ENCODE measurements around the gene SART1.

The SART1 gene

DNA sequence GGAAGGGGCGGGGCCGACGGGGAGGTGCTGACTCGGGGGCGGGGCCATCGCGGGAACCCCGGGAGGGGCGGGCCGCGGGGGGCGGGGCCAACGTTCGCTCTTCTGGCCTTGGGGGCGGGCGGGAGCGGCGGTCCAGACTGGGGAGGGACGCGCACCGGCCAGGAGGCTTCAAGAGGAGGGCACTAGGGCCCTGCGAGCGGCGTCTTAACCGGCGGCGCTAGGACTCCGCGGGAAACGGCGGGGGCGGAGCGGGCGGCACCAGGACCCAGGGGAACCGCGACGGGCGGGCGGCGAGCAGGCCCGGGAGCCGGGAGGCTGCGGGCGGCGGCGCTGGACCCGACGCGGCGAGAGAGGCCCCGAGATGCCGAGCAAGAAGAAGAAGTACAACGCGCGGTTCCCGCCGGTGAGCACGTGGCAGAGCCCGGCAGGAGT is 42.4 kb upstream of the SART1 start, which contains the start of gene DRAP1:
Gene DRAP1 (plus strand): TSS at position 286 of the 432 bp plus-strand sequence. CDS start 76 bp downstream, at position 362.
- Histone ChIP-seq H3K9me3 (ENCODE audit: control insufficient read depth, insufficient read depth, low read length) (no peaks in the 10 kb centered on the region), H3K27ac (ENCODE audit: low read length) (no peak within 1 kb of the TSS), H3K4me1 (ENCODE audit: control insufficient read depth, insufficient read depth, low read length) (peaks cover 2% of the 10 kb centered on the region; the same call in 1 of the 2 replicates), H3K4me3 (ENCODE audit: low read length) (peak within 1 kb of the TSS; percentile 92), H3K36me3 (ENCODE audit: control insufficient read depth, insufficient read depth, low read length) (peaks cover 4% of the 10 kb centered on the region; the same call in 1 of the 2 replicates), H3K27me3 (ENCODE audit: control insufficient read depth, insufficient read depth, low read length) (no peaks in the 10 kb centered on the region)
- no CpG with 5 or more reads among the region's 59 CpGs for WGBS (ENCODE audit: insufficient coverage, insufficient read length)
- DNase-seq (ENCODE audit: low read depth, low spot score): peak; percentile 85

DNA sequence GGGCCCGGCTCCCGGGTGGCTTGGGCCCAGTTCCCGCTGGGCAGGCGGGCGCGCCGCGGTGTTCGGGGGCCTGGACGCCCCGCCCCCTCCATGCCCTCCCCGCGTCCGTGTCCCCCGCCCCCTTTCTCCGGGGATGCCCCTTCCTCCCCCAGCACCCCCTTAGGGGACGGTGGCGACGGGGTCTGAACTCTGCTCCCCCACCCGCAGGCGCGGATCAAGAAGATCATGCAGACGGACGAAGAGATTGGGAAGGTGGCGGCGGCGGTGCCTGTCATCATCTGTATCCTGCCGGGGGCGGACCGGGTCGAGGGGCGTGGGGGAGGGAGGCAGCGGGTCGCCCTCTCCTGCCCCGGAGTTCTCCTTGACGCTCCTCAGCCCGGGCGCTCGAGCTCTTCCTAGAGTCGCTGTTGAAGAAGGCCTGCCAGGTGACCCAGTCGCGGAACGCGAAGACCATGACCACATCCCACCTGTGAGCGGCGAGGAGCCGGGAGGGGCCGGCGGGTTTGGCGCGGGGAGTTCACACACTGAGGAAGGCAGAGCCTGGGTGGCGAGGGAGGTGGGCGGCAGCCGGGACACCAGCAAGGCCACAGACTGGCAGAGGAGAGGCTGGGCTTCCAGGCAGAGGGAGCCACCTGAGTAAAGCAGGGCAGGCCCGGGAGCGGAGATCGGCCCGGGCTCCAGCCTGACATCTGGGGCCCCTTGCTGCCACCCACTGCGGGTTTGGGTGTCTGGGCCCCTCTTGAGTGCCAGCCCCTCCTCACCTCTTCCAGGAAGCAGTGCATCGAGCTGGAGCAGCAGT is 41.8 kb upstream of the SART1 start:
- peaks cover 4% of the 10 kb centered on the region; the same call in 1 of the 2 replicates for H3K36me3 ChIP-seq (ENCODE audit: control insufficient read depth, insufficient read depth, low read length)
- no peak overlapping the region for H3K27ac ChIP-seq (ENCODE audit: low read length)
- no peak for DNase-seq (ENCODE audit: low read depth, low spot score)
- no peaks in the 10 kb centered on the region for H3K27me3 ChIP-seq (ENCODE audit: control insufficient read depth, insufficient read depth, low read length)
- no CpG with 5 or more reads among the region's 60 CpGs for WGBS (ENCODE audit: insufficient coverage, insufficient read length)
- H3K9me3 ChIP-seq (ENCODE audit: control insufficient read depth, insufficient read depth, low read length): no peaks in the 10 kb centered on the region
- H3K4me1 ChIP-seq (ENCODE audit: control insufficient read depth, insufficient read depth, low read length): peaks cover 2% of the 10 kb centered on the region; the same call in 1 of the 2 replicates
- H3K4me3 ChIP-seq (ENCODE audit: low read length): peak overlapping the region; percentile 78; the same call in 1 of the 2 replicates

DNA sequence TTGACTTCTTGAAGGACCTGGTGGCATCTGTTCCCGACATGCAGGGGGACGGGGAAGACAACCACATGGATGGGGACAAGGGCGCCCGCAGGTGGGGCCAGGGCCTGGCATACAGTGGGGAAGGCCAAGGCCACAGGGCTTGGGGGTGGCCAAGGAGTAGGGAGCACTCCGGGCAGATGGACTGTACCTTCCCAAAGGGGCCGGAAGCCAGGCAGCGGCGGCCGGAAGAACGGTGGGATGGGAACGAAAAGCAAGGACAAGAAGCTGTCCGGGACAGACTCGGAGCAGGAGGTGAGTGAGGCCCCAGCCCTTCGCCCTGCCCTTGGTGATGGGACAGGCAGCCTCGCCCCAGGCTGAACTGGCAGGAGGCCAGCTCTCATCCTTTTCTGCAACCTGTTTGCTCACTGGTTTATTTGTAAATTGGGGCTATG is 41.1 kb upstream of the SART1 start:
- WGBS (ENCODE audit: insufficient coverage, insufficient read length): no CpG with 5 or more reads among the region's 15 CpGs
- DNase-seq (ENCODE audit: low read depth, low spot score): no peak
- peak overlapping the region; percentile 78; the same call in 1 of the 2 replicates for H3K4me3 ChIP-seq (ENCODE audit: low read length)

DNA sequence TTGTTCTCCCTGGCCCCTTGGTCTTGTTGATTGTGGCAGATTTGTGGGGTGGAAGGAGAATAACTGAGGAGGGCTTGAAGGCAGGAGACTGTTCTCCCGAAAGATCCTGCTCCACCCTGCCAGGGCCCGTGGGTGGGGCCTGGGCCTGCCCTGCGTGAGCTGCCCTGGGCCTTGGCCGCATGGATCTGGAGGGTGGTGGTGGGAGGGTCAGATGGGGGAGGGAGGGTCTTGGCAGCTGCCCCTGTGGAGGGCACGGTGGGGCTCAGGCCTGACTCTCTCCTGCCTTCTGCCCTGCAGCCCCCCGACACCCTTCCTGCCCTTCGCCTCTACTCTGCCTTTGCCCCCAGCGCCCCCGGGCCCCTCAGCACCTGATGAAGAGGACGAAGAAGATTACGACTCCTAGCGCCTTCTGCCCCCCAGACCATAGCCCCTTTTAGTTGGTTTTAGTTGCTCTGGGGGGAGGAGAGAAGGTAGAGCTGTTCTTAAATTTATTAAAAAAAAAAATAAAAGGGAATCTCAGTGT is 40.4 kb upstream of the SART1 start:
- H3K27ac ChIP-seq (ENCODE audit: low read length): no peak overlapping the region
- no peaks in the 10 kb centered on the region for H3K27me3 ChIP-seq (ENCODE audit: control insufficient read depth, insufficient read depth, low read length)
- peaks cover 4% of the 10 kb centered on the region; the same call in 1 of the 2 replicates for H3K36me3 ChIP-seq (ENCODE audit: control insufficient read depth, insufficient read depth, low read length)
- DNase-seq (ENCODE audit: low read depth, low spot score): no peak
- H3K9me3 ChIP-seq (ENCODE audit: control insufficient read depth, insufficient read depth, low read length): no peaks in the 10 kb centered on the region
- H3K4me1 ChIP-seq (ENCODE audit: control insufficient read depth, insufficient read depth, low read length): no peaks in the 10 kb centered on the region; the same call in 1 of the 2 replicates
- H3K4me3 ChIP-seq (ENCODE audit: low read length): no peak overlapping the region
- no CpG with 5 or more reads among the region's 12 CpGs for WGBS (ENCODE audit: insufficient coverage, insufficient read length)

More for the DNA sequence above, 41.1 kb upstream of the SART1 start:
- H3K4me1 ChIP-seq (ENCODE audit: control insufficient read depth, insufficient read depth, low read length): no peaks in the 10 kb centered on the region; the same call in 1 of the 2 replicates
- peaks cover 4% of the 10 kb centered on the region; the same call in 1 of the 2 replicates for H3K36me3 ChIP-seq (ENCODE audit: control insufficient read depth, insufficient read depth, low read length)
- no peak overlapping the region for H3K27ac ChIP-seq (ENCODE audit: low read length)
- H3K9me3 ChIP-seq (ENCODE audit: control insufficient read depth, insufficient read depth, low read length): no peaks in the 10 kb centered on the region
- H3K27me3 ChIP-seq (ENCODE audit: control insufficient read depth, insufficient read depth, low read length): no peaks in the 10 kb centered on the region

DNA sequence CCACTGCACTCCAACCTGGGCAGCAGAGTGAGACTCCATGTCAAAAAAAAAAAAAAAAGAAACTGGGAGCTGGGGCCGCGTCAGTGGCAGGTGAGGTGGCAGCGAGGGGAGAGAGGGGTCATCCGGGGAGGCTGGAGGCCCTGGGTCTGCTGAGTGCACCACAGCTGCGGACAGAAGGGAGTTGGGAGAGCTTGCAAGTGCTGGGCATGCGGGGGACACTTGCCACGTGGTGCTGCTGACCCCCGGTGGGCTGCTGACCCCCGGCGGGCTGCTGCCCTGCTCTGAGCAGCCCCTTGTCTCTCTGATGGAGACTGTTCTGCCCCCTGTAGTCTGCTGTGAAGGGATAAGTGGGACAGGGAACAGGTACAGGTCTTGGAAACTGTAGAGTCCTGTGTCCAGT is 39.7 kb upstream of the SART1 start:
- no CpG with 5 or more reads among the region's 10 CpGs for WGBS (ENCODE audit: insufficient coverage, insufficient read length)
- Histone ChIP-seq H3K4me1 (ENCODE audit: control insufficient read depth, insufficient read depth, low read length) (no peaks in the 10 kb centered on the region; the same call in 1 of the 2 replicates), H3K27me3 (ENCODE audit: control insufficient read depth, insufficient read depth, low read length) (no peaks in the 10 kb centered on the region), H3K9me3 (ENCODE audit: control insufficient read depth, insufficient read depth, low read length) (no peaks in the 10 kb centered on the region), H3K4me3 (ENCODE audit: low read length) (no peak overlapping the region), H3K27ac (ENCODE audit: low read length) (no peak overlapping the region), H3K36me3 (ENCODE audit: control insufficient read depth, insufficient read depth, low read length) (peaks cover 4% of the 10 kb centered on the region; the same call in 1 of the 2 replicates)
- DNase-seq (ENCODE audit: low read depth, low spot score): no peak

DNA sequence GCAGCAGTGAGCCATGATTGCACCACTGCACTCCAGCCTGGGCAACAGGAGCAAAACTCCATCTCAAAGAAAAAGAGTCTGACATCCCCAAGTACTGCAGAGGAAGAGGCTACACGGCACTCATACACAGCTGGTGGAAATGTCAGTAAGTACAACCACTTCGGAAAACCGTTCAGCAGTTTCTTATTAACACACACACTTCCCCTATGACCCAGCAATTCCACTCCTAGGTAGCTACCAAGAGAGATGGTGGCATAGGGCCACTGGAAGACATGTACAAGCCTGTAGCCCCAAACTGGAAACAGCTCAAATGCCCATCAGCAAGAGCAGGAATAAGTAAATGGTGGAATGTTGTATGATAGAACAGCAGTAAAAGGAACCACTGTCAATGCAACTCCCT is 39.0 kb upstream of the SART1 start:
- Histone ChIP-seq H3K9me3 (ENCODE audit: control insufficient read depth, insufficient read depth, low read length) (no peaks in the 10 kb centered on the region), H3K27me3 (ENCODE audit: control insufficient read depth, insufficient read depth, low read length) (no peaks in the 10 kb centered on the region), H3K4me1 (ENCODE audit: control insufficient read depth, insufficient read depth, low read length) (no peaks in the 10 kb centered on the region; the same call in 1 of the 2 replicates), H3K36me3 (ENCODE audit: control insufficient read depth, insufficient read depth, low read length) (peaks cover 4% of the 10 kb centered on the region; the same call in 1 of the 2 replicates), H3K4me3 (ENCODE audit: low read length) (no peak overlapping the region), H3K27ac (ENCODE audit: low read length) (no peak overlapping the region)
- DNase-seq (ENCODE audit: low read depth, low spot score): no peak
- no CpG with 5 or more reads among the region's 3 CpGs for WGBS (ENCODE audit: insufficient coverage, insufficient read length)

DNA sequence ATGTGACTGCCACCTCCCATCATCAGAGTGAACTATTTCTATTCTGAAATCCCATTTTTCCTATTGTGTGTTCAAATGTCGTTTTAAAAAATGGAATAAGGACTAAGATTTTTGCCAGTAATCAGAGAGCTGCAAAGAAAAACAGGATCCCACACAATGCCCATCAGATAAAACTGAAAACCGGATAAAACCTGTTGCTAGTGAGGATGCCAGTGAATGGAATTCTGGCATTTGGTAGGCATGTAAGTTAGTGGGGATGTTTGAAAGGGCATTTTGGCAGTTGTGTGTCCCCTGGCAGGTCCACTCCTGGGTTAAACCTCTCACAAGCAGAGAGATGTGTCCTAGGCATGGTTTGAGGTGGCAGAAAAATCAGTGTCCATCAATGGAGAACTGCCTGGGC is 36.1 kb upstream of the SART1 start:
- H3K27ac ChIP-seq (ENCODE audit: low read length): no peak overlapping the region
- H3K4me1 ChIP-seq (ENCODE audit: control insufficient read depth, insufficient read depth, low read length): no peaks in the 10 kb centered on the region
- H3K4me3 ChIP-seq (ENCODE audit: low read length): no peak overlapping the region
- no peaks in the 10 kb centered on the region for H3K27me3 ChIP-seq (ENCODE audit: control insufficient read depth, insufficient read depth, low read length)
- no peak for DNase-seq (ENCODE audit: low read depth, low spot score)
- WGBS (ENCODE audit: insufficient coverage, insufficient read length): no CpG with 5 or more reads among the region's 2 CpGs
- H3K9me3 ChIP-seq (ENCODE audit: control insufficient read depth, insufficient read depth, low read length): no peaks in the 10 kb centered on the region
- H3K36me3 ChIP-seq (ENCODE audit: control insufficient read depth, insufficient read depth, low read length): 0 out of 2 replicates have a peak, but pooled peaks cover 4% of the 10 kb centered on the region

DNA sequence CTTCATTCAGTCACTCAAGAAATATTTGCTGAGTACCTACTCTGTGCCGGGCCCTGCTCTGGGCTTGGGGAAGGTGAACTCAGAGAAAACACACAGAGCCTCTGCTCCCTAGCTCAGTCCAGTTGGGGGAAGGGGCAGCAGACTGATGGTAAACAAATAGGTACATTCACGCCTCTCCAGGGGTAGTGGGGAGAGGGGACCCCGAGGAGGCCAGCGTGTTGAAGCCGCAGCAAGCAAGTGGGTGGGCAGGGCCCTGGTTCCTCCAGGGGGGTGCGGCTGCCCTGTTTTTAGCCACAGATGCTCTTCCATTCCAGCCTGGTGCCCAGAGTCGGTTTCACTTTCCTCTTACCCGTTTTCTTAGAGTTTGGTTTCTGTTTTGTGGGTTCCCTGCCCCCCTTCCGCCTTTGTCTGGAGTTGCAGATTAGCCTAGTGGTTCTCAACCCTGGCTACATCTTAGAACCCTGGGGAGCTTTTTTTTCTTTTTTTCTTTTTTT is 33.6 kb upstream of the SART1 start:
- no CpG with 5 or more reads among the region's 9 CpGs for WGBS (ENCODE audit: insufficient coverage, insufficient read length)

DNA sequence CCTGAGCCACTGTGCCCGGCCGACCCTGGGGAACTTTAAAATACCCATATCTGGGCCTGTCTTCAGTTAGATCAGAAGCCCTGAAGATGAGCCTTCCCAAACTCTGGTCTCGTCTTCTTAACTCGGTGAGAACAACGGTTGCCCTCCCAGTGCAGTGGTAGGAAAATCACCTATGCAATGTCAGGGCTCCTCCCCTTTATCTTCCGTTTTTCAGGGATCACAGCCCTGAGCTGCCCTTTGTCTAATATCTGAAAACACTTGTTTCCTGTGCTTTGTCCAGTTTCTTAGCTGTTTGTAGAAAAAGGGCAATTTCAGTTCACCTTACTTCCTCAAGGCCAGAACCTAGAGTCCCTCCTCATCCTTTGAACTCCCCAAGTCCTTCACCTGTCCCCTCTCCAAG is 32.9 kb upstream of the SART1 start:
- H3K27me3 ChIP-seq (ENCODE audit: control insufficient read depth, insufficient read depth, low read length): no peaks in the 10 kb centered on the region
- no CpG with 5 or more reads among the region's 6 CpGs for WGBS (ENCODE audit: insufficient coverage, insufficient read length)
- no peaks in the 10 kb centered on the region for H3K9me3 ChIP-seq (ENCODE audit: control insufficient read depth, insufficient read depth, low read length)
- H3K27ac ChIP-seq (ENCODE audit: low read length): no peak overlapping the region
- no peaks in the 10 kb centered on the region; the same call in 1 of the 2 replicates for H3K4me1 ChIP-seq (ENCODE audit: control insufficient read depth, insufficient read depth, low read length)
- H3K36me3 ChIP-seq (ENCODE audit: control insufficient read depth, insufficient read depth, low read length): no peaks in the 10 kb centered on the region
- no peak for DNase-seq (ENCODE audit: low read depth, low spot score)
- no peak overlapping the region for H3K4me3 ChIP-seq (ENCODE audit: low read length)

More for the DNA sequence above, 33.6 kb upstream of the SART1 start:
- no peak overlapping the region for H3K4me3 ChIP-seq (ENCODE audit: low read length)
- no peaks in the 10 kb centered on the region for H3K27me3 ChIP-seq (ENCODE audit: control insufficient read depth, insufficient read depth, low read length)
- H3K9me3 ChIP-seq (ENCODE audit: control insufficient read depth, insufficient read depth, low read length): no peaks in the 10 kb centered on the region
- no peaks in the 10 kb centered on the region for H3K36me3 ChIP-seq (ENCODE audit: control insufficient read depth, insufficient read depth, low read length)
- no peaks in the 10 kb centered on the region; the same call in 1 of the 2 replicates for H3K4me1 ChIP-seq (ENCODE audit: control insufficient read depth, insufficient read depth, low read length)
- no peak overlapping the region for H3K27ac ChIP-seq (ENCODE audit: low read length)
- no peak for DNase-seq (ENCODE audit: low read depth, low spot score)

DNA sequence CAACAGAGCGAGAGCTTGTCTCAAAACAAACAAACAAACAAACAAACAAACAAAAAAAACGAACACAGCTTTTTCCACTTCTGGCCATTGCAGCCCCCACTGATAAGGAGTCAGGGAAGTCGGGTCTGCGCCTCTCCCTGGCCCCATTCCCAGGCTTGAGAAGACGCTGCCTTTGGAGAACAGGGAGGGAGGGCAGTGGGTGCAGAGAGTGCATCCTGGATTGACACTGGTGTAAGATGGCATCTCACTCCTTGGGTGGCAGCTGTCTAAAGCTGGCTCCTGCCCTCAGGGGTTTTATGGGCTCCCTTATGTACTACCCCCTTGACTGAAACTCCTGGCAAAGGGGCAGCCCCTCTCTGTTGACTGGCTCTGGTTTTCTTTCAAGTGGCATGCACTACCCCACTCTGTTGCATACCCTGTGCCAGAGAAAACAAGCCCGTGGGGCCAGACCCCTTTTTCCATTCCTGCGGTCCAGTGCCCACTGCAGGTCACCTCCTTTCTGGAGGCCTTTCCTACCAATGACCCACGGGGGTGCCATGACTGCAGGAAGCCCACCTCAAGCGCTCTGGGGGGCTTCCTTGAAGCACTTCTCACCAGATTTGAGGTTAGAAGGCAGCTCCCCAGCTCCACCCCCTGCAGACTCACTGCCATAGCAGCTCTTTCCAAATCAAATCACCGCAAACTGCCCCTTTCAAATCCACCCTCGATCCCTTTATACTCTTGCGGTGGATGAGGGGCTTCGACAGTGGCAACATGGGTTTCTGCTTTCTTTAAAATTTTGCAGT is 29.6 kb upstream of the SART1 start:
- no peak for DNase-seq (ENCODE audit: low read depth, low spot score)
- H3K27ac ChIP-seq (ENCODE audit: low read length): no peak overlapping the region
- no CpG with 5 or more reads among the region's 13 CpGs for WGBS (ENCODE audit: insufficient coverage, insufficient read length)
- no peak overlapping the region for H3K4me3 ChIP-seq (ENCODE audit: low read length)
- H3K9me3 ChIP-seq (ENCODE audit: control insufficient read depth, insufficient read depth, low read length): no peaks in the 10 kb centered on the region
- H3K27me3 ChIP-seq (ENCODE audit: control insufficient read depth, insufficient read depth, low read length): no peaks in the 10 kb centered on the region
- no peaks in the 10 kb centered on the region; the same call in 1 of the 2 replicates for H3K4me1 ChIP-seq (ENCODE audit: control insufficient read depth, insufficient read depth, low read length)
- no peaks in the 10 kb centered on the region for H3K36me3 ChIP-seq (ENCODE audit: control insufficient read depth, insufficient read depth, low read length)

All from iPS DF 6.9 (cell line).